CD14-positive monocyte (primary cell): ENCODE measurements around the gene CELF1. TPM values are rescaled to one million over a fixed set of nuclear protein-coding genes. Genes with fewer than 3 reads are reported as not detected.

Experiments
- DNase-seq, 3 donors: peaks; one replicate each; pipeline ENCODE4 v3.0.0-alpha.2; 2011 to 2022
- H2AFZ ChIP-seq: 2 replicates; pipeline ENCODE4 v1.6.0; 2012; ENCODE audit warnings: mild to moderate bottlenecking, low read depth, low read length, inconsistent platforms; ENCODE audit not compliant: insufficient read depth, poor library complexity, severe bottlenecking
- H3K27ac ChIP-seq, 2 donors: 1 replicate in 1 of 2; 2 replicates in 1 of 2; pipeline ENCODE4 v1.5.1; 2012 to 2013; ENCODE audit warnings: low read length in 2 of 2, control low read depth in 1 of 2, inconsistent platforms in 1 of 2, low read depth in 1 of 2, mild to moderate bottlenecking in 1 of 2
- H3K27me3 ChIP-seq, 2 donors: one replicate each; pipeline versions ENCODE4 v1.6.0 to v1.6.1; 2011 to 2013; ENCODE audit warnings: low read length in 2 of 2; ENCODE audit not compliant: control insufficient read depth in 2 of 2, insufficient read depth in 2 of 2
- H3K36me3 ChIP-seq, 2 donors: replicated peaks in 1 of 2; 1 replicate in 1 of 2; 2 replicates in 1 of 2; pipeline versions ENCODE4 v1.5.1 to v1.6.1; 2012 to 2013; ENCODE audit warnings: low read length in 2 of 2, control low read depth in 1 of 2, inconsistent platforms in 1 of 2, mild to moderate bottlenecking in 1 of 2; ENCODE audit not compliant: insufficient read depth in 2 of 2, control insufficient read depth in 1 of 2
- H3K4me1 ChIP-seq, 2 donors: 1 replicate in 1 of 2; 2 replicates in 1 of 2; pipeline versions ENCODE4 v1.5.1 to v1.6.1; 2012 to 2013; ENCODE audit warnings: low read length in 2 of 2, control low read depth in 1 of 2, inconsistent platforms in 1 of 2, mild to moderate bottlenecking in 1 of 2, moderate library complexity in 1 of 2; ENCODE audit not compliant: insufficient read depth in 2 of 2, control insufficient read depth in 1 of 2
- H3K4me2 ChIP-seq: replicated peaks from 2 replicates; pipeline ENCODE3; 2012; ENCODE audit warnings: low read length, moderate library complexity, mild to moderate bottlenecking; ENCODE audit not compliant: poor library complexity, severe bottlenecking; ENCODE audit errors: extremely low read depth
- H3K4me3 ChIP-seq, 3 experiments: fragments of 200-600 bp in 1 of 3; sonication (generic) in 1 of 3; replicated peaks in 1 of 3; 1 replicate in 2 of 3; 2 replicates in 1 of 3; pipeline ENCODE4 v1.5.1; 2011 to 2013; ENCODE audit warnings: low read length in 3 of 3, mild to moderate bottlenecking in 3 of 3, control low read depth in 2 of 3, low read depth in 2 of 3, inconsistent platforms in 1 of 3, moderate library complexity in 1 of 3
- H3K79me2 ChIP-seq: 2 replicates; pipeline ENCODE4 v1.6.0; 2012; ENCODE audit warnings: mild to moderate bottlenecking, control low read depth, inconsistent platforms, low read length, moderate library complexity; ENCODE audit not compliant: insufficient read depth
- H3K9ac ChIP-seq: 2 replicates; pipeline ENCODE4 v1.6.0; 2017; ENCODE audit warnings: low read length, mild to moderate bottlenecking; ENCODE audit not compliant: insufficient read depth, poor library complexity, severe bottlenecking
- H3K9me3 ChIP-seq, 2 donors: replicated peaks in 1 of 2; 1 replicate in 1 of 2; 2 replicates in 1 of 2; pipeline versions ENCODE4 v1.5.1 to v1.6.1; 2012 to 2013; ENCODE audit warnings: low read length in 2 of 2, control low read depth in 1 of 2; ENCODE audit not compliant: control insufficient read depth in 1 of 2, insufficient read depth in 1 of 2
- H4K20me1 ChIP-seq: 2 replicates; pipeline ENCODE4 v1.6.0; 2012; ENCODE audit warnings: mild to moderate bottlenecking, low read length, control low read depth, moderate library complexity; ENCODE audit not compliant: insufficient read depth
- H3K27ac Mint-ChIP-seq, 7 donors: one replicate each; pipeline ENCODE4 v1.8.0; 2020; ENCODE audit warnings: mild to moderate bottlenecking in 7 of 7, mixed read lengths in 7 of 7, moderate library complexity in 6 of 7, inconsistent platforms in 2 of 7
- H3K27me3 Mint-ChIP-seq, 3 donors: one replicate each; pipeline ENCODE4 v1.8.0; 2021 to 2022; ENCODE audit warnings: low read depth in 3 of 3, mild to moderate bottlenecking in 3 of 3, mixed read lengths in 3 of 3, moderate library complexity in 3 of 3, inconsistent platforms in 1 of 3
- H3K36me3 Mint-ChIP-seq, 2 donors: one replicate each; pipeline ENCODE4 v1.8.0; 2020; ENCODE audit warnings: mixed read lengths in 2 of 2, inconsistent platforms in 1 of 2, mild to moderate bottlenecking in 1 of 2
- H3K4me1 Mint-ChIP-seq: one replicate; pipeline ENCODE4 v1.8.0; 2020; ENCODE audit warnings: mild to moderate bottlenecking, mixed read lengths
- H3K4me3 Mint-ChIP-seq, 2 donors: one replicate each; pipeline ENCODE4 v1.8.0; 2020; ENCODE audit warnings: mild to moderate bottlenecking in 2 of 2, mixed read lengths in 2 of 2, moderate library complexity in 1 of 2
- H3K9me3 Mint-ChIP-seq, 7 donors: one replicate each; pipeline ENCODE4 v1.8.0; 2020 to 2022; ENCODE audit warnings: mixed read lengths in 7 of 7, mild to moderate bottlenecking in 6 of 7, moderate library complexity in 6 of 7, inconsistent platforms in 2 of 7
- CTCF ChIP-seq: fragments of 200-600 bp; IDR thresholded peaks from one replicate; pipeline ENCODE4 v1.8.0; 2022; ENCODE audit warnings: antibody characterized with exemption, mild to moderate bottlenecking
- WGBS: methylation state at CpG from one replicate; pipeline ENCODE4 v1.1.5; 2013; ENCODE audit warnings: missing lambda C conversion rate; ENCODE audit not compliant: insufficient coverage; 5-methylcytosine and 5-hydroxymethylcytosine counted together
- intact Hi-C, 2 donors: fragments of 100-400 bp; cut with micrococcal nuclease; formaldehyde crosslinking; loops; one replicate each; pipeline versions ENCODE4 v1.15.0 to v1.15.1; 2023
- polyA plus RNA-seq, 3 donors: library from polyadenylated mRNA; depleted of rRNA in 1 of 3; unstranded in 2 of 3; stranded (reverse) in 1 of 3; fragments of 300-500 nt in 2 of 3; fragments of >200 nt in 1 of 3; fragmentation: Illumina TruSeq in 2 of 3; gene quantifications; 1 replicate in 2 of 3; 2 replicates in 1 of 3; pipeline ENCODE4 v1.2.3, GENCODE V29; 2012 to 2021

CELF1 gene
- polyA plus RNA-seq, 3 donors = 27.2 to 117 (median 39.9) TPM

- peak within 1 kb of the TSS; percentile 34 to 82 for H3K4me3 Mint-ChIP-seq
- H3K9me3 Mint-ChIP-seq = peaks cover 0 to 12% (median 3%) of the 10 kb centered on the region in 7 donors
- H3K27me3 ChIP-seq = peaks cover 16 to 29% of the 10 kb centered on the region in 2 donors
These were observed 41.3 kb upstream of the CELF1 start, which contains the start of gene C1QTNF4 for GRCh38 chr11:47593934-47594855. Gene C1QTNF4, minus strand, starts transcription at chr11:47594411. Its CDS starts 3,601 bp downstream, at chr11:47590810.

More at GRCh38 chr11:47593934-47594855, 41.3 kb upstream of the CELF1 start, which contains the start of gene C1QTNF4:
- Histone ChIP-seq H3K36me3 (no peaks in the 10 kb centered on the region), H3K4me3 (peak within 1 kb of the TSS in 1 of 3 experiments; percentile 48), H3K9ac (peak within 1 kb of the TSS; percentile 21), H3K79me2 (peaks cover 4% of the 10 kb centered on the region), H3K4me1 (peaks cover 15 to 27% of the 10 kb centered on the region in 2 donors), H4K20me1 (no peaks in the 10 kb centered on the region), H3K9me3 (peaks cover 0 to 6% of the 10 kb centered on the region in 2 donors), H2AFZ (peak within 1 kb of the TSS; percentile 21), H3K27ac (no peak within 1 kb of the TSS), H3K4me2 (peak within 1 kb of the TSS; percentile 52)
- intact Hi-C loops = no loop called here
- Mint-ChIP-seq H3K27me3 (peaks cover 29 to 37% (median 30%) of the 10 kb centered on the region in 3 donors), H3K27ac (peak within 1 kb of the TSS in 3 of 7 donors; percentile 6 to 42 (median 41)), H3K36me3 (peaks cover 0 to 9% of the 10 kb centered on the region in 2 donors), H3K4me1 (peaks cover 29% of the 10 kb centered on the region)
- TF ChIP-seq CTCF = no peak
- WGBS = 2% methylated on average over 47 of the region's 48 CpGs
- DNase-seq = no peak
